Activated naive CD8-positive, alpha-beta T cell treated with anti-CD3 and anti-CD28 coated beads for 36 hours (primary cell): ENCODE measurements around the gene GLIS1. TPM values are rescaled to one million over a fixed set of nuclear protein-coding genes. Genes with fewer than 3 reads are reported as not detected.

Source experiments
- DNase-seq: peaks from one replicate; pipeline ENCODE4 v3.0.0; 2021
- H3K27ac Mint-ChIP-seq: one replicate; pipeline ENCODE4 v1.8.0; 2022; ENCODE audit warnings: mild to moderate bottlenecking, moderate library complexity, mixed read lengths
- H3K27me3 Mint-ChIP-seq: one replicate; pipeline ENCODE4 v1.8.0; 2022; ENCODE audit warnings: mild to moderate bottlenecking, mixed read lengths
- H3K36me3 Mint-ChIP-seq: one replicate; pipeline ENCODE4 v1.8.0; 2021; ENCODE audit warnings: mild to moderate bottlenecking, mixed read lengths
- H3K4me1 Mint-ChIP-seq: one replicate; pipeline ENCODE4 v1.8.0; 2021; ENCODE audit warnings: mixed read lengths
- H3K4me3 Mint-ChIP-seq: one replicate; pipeline ENCODE4 v1.8.0; 2022; ENCODE audit warnings: mild to moderate bottlenecking, moderate library complexity, mixed read lengths
- H3K9me3 Mint-ChIP-seq: one replicate; pipeline ENCODE4 v1.8.0; 2022; ENCODE audit warnings: mixed read lengths
- total RNA-seq, 2 experiments: library from RNA; stranded (reverse); gene quantifications; one replicate each; pipeline ENCODE4 v1.2.3, GENCODE V29; 2021

GLIS1 gene
- total RNA-seq, 2 experiments from 2014 or later: 0.10 TPM; not detected in 1

DNA sequence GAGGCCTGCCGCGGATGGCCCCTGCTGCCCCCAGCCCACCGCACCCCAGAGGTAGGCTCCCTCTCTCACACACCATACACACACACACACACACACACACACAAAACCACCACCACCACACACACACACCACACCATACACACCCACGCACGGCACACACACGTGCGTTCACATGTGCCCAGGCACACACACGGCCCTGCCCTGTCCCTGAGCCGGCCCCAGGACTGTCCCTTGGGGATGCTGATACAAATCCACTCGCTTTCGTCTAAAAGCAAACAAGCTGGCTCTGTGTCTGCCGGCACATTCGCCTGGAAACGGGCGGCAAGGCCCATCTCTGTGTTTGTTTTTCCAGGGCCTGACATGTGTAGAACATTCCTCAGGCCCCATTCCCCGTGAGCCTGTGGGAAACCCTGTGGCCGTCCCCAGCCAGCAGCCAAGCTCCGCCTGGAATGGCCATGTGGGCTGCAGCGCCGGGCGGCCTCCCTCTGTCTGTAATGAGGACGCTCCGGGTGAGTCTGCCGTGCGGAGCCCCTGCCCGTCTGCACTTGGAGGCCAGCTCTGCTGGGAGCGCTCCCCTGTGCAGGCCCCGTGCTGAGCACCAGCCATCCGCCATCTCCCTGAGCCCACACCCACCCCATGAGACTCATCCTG is 212.4 kb downstream of the GLIS1 start:
- H3K4me1 Mint-ChIP-seq: no peaks in the 10 kb centered on the region
- no peaks in the 10 kb centered on the region for H3K9me3 Mint-ChIP-seq
- no peaks in the 10 kb centered on the region for H3K36me3 Mint-ChIP-seq
- H3K27ac Mint-ChIP-seq: no peak overlapping the region
- H3K27me3 Mint-ChIP-seq: no peaks in the 10 kb centered on the region
- H3K4me3 Mint-ChIP-seq: no peak overlapping the region
- no peak for DNase-seq

- Mint-ChIP-seq H3K27ac (no peak overlapping the region), H3K27me3 (no peaks in the 10 kb centered on the region), H3K36me3 (no peaks in the 10 kb centered on the region), H3K9me3 (no peaks in the 10 kb centered on the region), H3K4me1 (no peaks in the 10 kb centered on the region), H3K4me3 (no peak overlapping the region)
- DNase-seq: no peak
Measured at GRCh38 chr1:53525595-53525994, 213.4 kb downstream of the GLIS1 start.

DNA sequence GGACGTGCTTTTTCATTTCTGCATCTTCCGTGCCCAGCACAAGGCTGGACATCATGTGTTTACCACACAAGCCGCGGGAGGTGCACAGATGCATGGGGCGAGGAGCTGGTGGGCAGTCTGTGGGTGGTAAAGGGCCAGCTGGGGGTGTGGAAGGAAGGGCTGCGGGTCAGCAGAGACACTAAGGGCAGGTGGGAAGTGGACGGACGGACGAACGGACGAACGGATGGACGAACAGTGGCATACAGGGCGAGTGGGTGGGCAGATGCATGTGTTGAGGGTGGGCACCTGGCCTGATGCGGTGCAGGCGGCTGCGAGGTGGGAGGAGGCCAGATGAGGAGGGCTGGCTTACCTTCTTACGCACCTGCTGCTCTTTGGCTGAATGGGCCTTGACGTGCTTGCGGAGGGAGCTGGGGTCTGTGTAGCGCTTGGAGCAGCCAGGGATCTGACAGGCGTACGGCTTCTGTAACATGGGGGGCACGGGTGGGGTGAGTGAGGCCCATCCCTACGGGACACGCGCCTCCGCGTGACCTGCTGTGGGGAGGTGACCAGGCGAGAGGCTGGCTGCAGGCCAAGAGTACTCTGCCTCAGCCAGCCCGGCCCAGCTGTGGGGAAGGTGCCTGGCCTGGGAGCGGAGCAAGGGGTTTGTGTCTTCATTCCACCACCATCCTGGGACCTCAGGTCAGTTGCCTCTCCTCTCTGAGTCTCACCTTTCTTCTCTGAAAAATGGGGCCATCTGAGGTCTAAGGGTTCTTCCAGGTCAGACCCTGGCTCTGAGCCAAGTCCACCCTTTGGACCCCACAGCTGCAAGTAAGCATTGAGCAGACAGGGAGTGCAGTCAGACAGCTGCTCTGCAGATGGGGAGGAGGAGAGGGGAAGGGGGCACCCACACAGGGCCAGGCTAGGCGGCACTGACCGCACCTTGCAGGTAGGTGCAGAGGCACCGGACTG is 214.3 kb downstream of the GLIS1 start:
- no peak overlapping the region for H3K4me3 Mint-ChIP-seq
- H3K36me3 Mint-ChIP-seq: no peaks in the 10 kb centered on the region
- DNase-seq: no peak
- no peaks in the 10 kb centered on the region for H3K9me3 Mint-ChIP-seq
- H3K4me1 Mint-ChIP-seq: no peaks in the 10 kb centered on the region
- no peaks in the 10 kb centered on the region for H3K27me3 Mint-ChIP-seq
- no peak overlapping the region for H3K27ac Mint-ChIP-seq

GRCh38 chr1:53521924-53522552 is 216.9 kb downstream of the GLIS1 start:
- Mint-ChIP-seq H3K4me1 (no peaks in the 10 kb centered on the region), H3K27ac (no peak overlapping the region), H3K27me3 (no peaks in the 10 kb centered on the region), H3K4me3 (no peak overlapping the region), H3K9me3 (no peaks in the 10 kb centered on the region), H3K36me3 (no peaks in the 10 kb centered on the region)
- DNase-seq: no peak

GRCh38 chr1:53520481-53520880 is 218.5 kb downstream of the GLIS1 start:
- no peak for DNase-seq
- no peaks in the 10 kb centered on the region for H3K9me3 Mint-ChIP-seq
- no peaks in the 10 kb centered on the region for H3K4me1 Mint-ChIP-seq
- no peaks in the 10 kb centered on the region for H3K27me3 Mint-ChIP-seq
- no peak overlapping the region for H3K27ac Mint-ChIP-seq
- no peak overlapping the region for H3K4me3 Mint-ChIP-seq
- H3K36me3 Mint-ChIP-seq: no peaks in the 10 kb centered on the region

GRCh38 chr1:53519421-53519820 is 219.5 kb downstream of the GLIS1 start:
- H3K27me3 Mint-ChIP-seq: no peaks in the 10 kb centered on the region
- H3K4me3 Mint-ChIP-seq: no peak overlapping the region
- no peak for DNase-seq
- H3K9me3 Mint-ChIP-seq: no peaks in the 10 kb centered on the region
- no peaks in the 10 kb centered on the region for H3K36me3 Mint-ChIP-seq
- H3K4me1 Mint-ChIP-seq: no peaks in the 10 kb centered on the region
- no peak overlapping the region for H3K27ac Mint-ChIP-seq

GRCh38 chr1:53518775-53519174 is 220.2 kb downstream of the GLIS1 start:
- H3K36me3 Mint-ChIP-seq: no peaks in the 10 kb centered on the region
- H3K27ac Mint-ChIP-seq: no peak overlapping the region
- no peaks in the 10 kb centered on the region for H3K4me1 Mint-ChIP-seq
- H3K4me3 Mint-ChIP-seq: no peak overlapping the region
- H3K27me3 Mint-ChIP-seq: no peaks in the 10 kb centered on the region
- DNase-seq: no peak
- H3K9me3 Mint-ChIP-seq: no peaks in the 10 kb centered on the region

- Mint-ChIP-seq H3K9me3 (no peaks in the 10 kb centered on the region), H3K36me3 (no peaks in the 10 kb centered on the region), H3K27ac (no peak overlapping the region), H3K4me1 (no peaks in the 10 kb centered on the region), H3K27me3 (no peaks in the 10 kb centered on the region), H3K4me3 (no peak overlapping the region)
- no peak for DNase-seq
Measured at GRCh38 chr1:53517821-53518352, 221.1 kb downstream of the GLIS1 start.

DNA sequence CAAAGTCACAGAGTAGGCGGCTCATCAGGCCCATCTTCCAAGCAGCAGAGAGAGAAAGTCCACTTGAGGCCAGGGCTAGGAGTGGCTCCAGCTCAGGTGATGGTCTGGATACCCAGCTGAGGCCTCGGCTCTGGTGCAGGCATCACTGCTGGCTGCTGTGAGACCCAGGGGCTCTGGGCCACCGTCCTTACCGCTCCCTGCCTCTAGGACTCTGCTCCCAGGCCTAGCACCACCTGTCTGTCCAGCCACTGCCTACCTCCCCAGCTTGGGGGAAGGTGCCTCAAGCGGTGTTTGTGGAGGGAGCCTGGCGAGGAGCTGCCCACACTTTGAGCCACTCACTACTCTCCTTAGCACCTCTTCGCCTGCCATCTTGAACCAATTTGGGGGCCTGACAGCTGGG is 221.9 kb downstream of the GLIS1 start:
- no peaks in the 10 kb centered on the region for H3K36me3 Mint-ChIP-seq
- no peak for DNase-seq
- no peak overlapping the region for H3K27ac Mint-ChIP-seq
- H3K4me3 Mint-ChIP-seq: no peak overlapping the region
- H3K9me3 Mint-ChIP-seq: no peaks in the 10 kb centered on the region
- no peaks in the 10 kb centered on the region for H3K27me3 Mint-ChIP-seq
- no peaks in the 10 kb centered on the region for H3K4me1 Mint-ChIP-seq

- Mint-ChIP-seq H3K4me3 (no peak overlapping the region), H3K9me3 (no peaks in the 10 kb centered on the region), H3K27me3 (no peaks in the 10 kb centered on the region)
Measured at GRCh38 chr1:53516181-53516580, 222.8 kb downstream of the GLIS1 start.

DNA sequence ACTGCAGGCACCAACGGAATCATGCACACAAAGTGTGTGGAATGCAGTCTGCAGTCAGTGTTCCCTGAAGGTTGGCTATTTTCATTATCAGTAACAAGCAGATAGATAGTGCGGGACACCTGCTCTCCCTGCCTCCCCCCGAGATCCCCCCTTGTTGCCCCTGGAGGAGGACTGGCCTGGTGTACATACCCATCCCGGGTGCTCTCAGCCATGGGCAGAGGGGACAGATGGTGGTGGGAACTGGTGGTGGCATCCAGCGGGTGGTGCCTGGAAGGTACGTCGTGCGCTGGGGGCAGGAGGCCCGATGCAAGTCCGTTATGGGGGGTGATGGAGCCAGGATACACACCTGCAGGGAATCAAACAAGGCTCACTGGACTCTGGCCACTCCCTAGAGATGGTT is 224.5 kb downstream of the GLIS1 start:
- no peak overlapping the region for H3K4me3 Mint-ChIP-seq
- H3K4me1 Mint-ChIP-seq: no peaks in the 10 kb centered on the region
- peaks cover 2% of the 10 kb centered on the region for H3K27me3 Mint-ChIP-seq
- no peak for DNase-seq
- no peaks in the 10 kb centered on the region for H3K36me3 Mint-ChIP-seq
- H3K27ac Mint-ChIP-seq: no peak overlapping the region
- no peaks in the 10 kb centered on the region for H3K9me3 Mint-ChIP-seq

More at GRCh38 chr1:53516181-53516580, 222.8 kb downstream of the GLIS1 start:
- DNase-seq: no peak
- no peak overlapping the region for H3K27ac Mint-ChIP-seq
- no peaks in the 10 kb centered on the region for H3K4me1 Mint-ChIP-seq
- H3K36me3 Mint-ChIP-seq: no peaks in the 10 kb centered on the region

- no peaks in the 10 kb centered on the region for H3K9me3 Mint-ChIP-seq
- H3K4me3 Mint-ChIP-seq: no peak overlapping the region
- H3K36me3 Mint-ChIP-seq: no peaks in the 10 kb centered on the region
- DNase-seq: no peak
- peaks cover 3% of the 10 kb centered on the region for H3K27me3 Mint-ChIP-seq
- no peak overlapping the region for H3K27ac Mint-ChIP-seq
- no peaks in the 10 kb centered on the region for H3K4me1 Mint-ChIP-seq
Measured at GRCh38 chr1:53513846-53514245, 225.1 kb downstream of the GLIS1 start.

DNA sequence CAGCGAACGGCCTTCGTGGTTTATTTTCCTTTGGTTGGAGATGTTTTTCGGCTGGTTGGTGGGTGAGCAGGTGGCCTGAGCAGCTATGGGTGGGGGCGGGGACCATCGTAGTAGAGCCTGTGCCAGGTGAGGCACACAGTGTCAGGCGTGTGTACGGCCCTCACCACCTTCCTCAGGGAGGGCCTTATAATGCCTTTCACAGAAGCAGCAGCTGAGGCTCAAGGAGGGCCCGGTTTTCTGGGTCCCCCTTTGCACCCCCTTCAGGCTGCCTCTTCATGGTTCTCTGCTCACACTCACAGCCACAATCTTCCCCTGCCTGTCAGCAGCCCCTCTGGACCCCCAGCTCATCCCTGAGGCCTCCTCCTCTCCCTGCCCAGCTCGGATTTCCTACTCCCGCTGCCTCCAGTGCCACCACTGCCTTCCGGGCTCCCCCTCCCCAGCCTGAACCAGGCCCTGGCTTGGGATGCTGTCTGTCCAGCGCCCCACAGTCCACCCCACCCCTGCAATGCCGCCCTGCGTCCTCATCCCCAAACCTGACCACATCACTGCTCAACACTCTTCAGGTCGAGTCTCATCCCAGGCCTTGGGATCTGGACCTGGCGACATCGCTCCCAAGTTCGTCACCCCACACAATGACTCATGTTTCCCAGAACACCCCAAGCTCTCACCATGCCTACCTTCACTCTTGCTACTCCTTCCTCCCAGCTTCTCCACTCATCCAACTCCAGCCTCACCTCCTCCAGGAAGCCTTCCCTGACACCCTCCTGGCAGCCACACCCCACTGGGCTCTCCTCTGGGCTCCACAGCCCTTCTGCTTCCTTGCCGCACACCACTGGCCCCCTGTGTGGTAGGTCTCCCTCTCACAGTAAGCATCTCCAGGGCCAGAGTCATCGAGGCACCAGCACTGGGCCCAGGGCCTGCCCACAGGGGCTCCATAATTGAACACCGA is 225.9 kb downstream of the GLIS1 start:
- Mint-ChIP-seq H3K4me1 (no peaks in the 10 kb centered on the region), H3K27ac (no peak overlapping the region), H3K27me3 (peaks cover 3% of the 10 kb centered on the region), H3K9me3 (no peaks in the 10 kb centered on the region), H3K4me3 (no peak overlapping the region), H3K36me3 (no peaks in the 10 kb centered on the region)
- DNase-seq: no peak
